HG03135 (cell line): Measurements from ENCODE around the gene PDLIM4.

Experiments used
- ATAC-seq: cut with Tn5 transposase; IDR thresholded peaks from one replicate; pipeline ENCODE4 v1.9.1; 2021; ENCODE audit warnings: mild to moderate bottlenecking, moderate library complexity; ENCODE audit not compliant: unreplicated experiment

Gene PDLIM4

GRCh38 chr5:132257131-132258101 lies at the start of gene PDLIM4:
Gene PDLIM4, plus strand, starts transcription at chr5:132257696. Its CDS starts 39 bp downstream, at chr5:132257735.
- no peak for ATAC-seq

GRCh38 chr5:132207778-132208177 lies 49.7 kb upstream of the PDLIM4 start:
- no peak for ATAC-seq

GRCh38 chr5:132209131-132209530 lies 48.4 kb upstream of the PDLIM4 start:
- no peak for ATAC-seq

GRCh38 chr5:132209901-132210545 lies 47.5 kb upstream of the PDLIM4 start:
- no peak for ATAC-seq

- no peak for ATAC-seq
These were observed 46.6 kb upstream of the PDLIM4 start for GRCh38 chr5:132210944-132211343.

- no peak for ATAC-seq
These were observed 45.7 kb upstream of the PDLIM4 start for GRCh38 chr5:132211787-132212186.

- ATAC-seq: no peak
These were observed 43.8 kb upstream of the PDLIM4 start for GRCh38 chr5:132213666-132214065.

- no peak for ATAC-seq
These were observed 43.0 kb upstream of the PDLIM4 start for GRCh38 chr5:132214491-132214890.

GRCh38 chr5:132215329-132215728 lies 42.2 kb upstream of the PDLIM4 start:
- no peak for ATAC-seq

- ATAC-seq: no peak
These were observed 39.2 kb upstream of the PDLIM4 start for GRCh38 chr5:132218321-132218720.

- ATAC-seq: no peak
These were observed 38.1 kb upstream of the PDLIM4 start for GRCh38 chr5:132219289-132219970.

GRCh38 chr5:132219981-132220380 lies 37.5 kb upstream of the PDLIM4 start:
- ATAC-seq: no peak

GRCh38 chr5:132220491-132220890 lies 37.0 kb upstream of the PDLIM4 start:
- no peak for ATAC-seq

- no peak for ATAC-seq
These were observed 35.5 kb upstream of the PDLIM4 start for GRCh38 chr5:132221781-132222648.

- peak; percentile 77 for ATAC-seq
These were observed 34.9 kb upstream of the PDLIM4 start for GRCh38 chr5:132222649-132223038.

GRCh38 chr5:132223861-132224260 lies 33.6 kb upstream of the PDLIM4 start:
- no peak for ATAC-seq

GRCh38 chr5:132224716-132225115 lies 32.8 kb upstream of the PDLIM4 start:
- no peak for ATAC-seq

- no peak for ATAC-seq
These were observed 32.1 kb upstream of the PDLIM4 start for GRCh38 chr5:132225165-132226032.

- ATAC-seq: no peak
These were observed 30.8 kb upstream of the PDLIM4 start for GRCh38 chr5:132226516-132227234.
